ENCODE measurements around the gene KCNC4. TPM values are rescaled to one million over a fixed set of nuclear protein-coding genes. Genes with fewer than 3 reads are reported as not detected.

Gene KCNC4
- total and polyA plus RNA-seq, 2 of the 4 experiments (the other 2 are of a cell fraction): 0.18 to 2.3 TPM

- no peak overlapping the region for H3K14ac ChIP-seq (replicated peaks; ENCODE audit: low read depth, low read length)
- H2AK9ac ChIP-seq (replicated peaks; ENCODE audit: low read depth, low read length, poor library complexity): no peak overlapping the region
- no CpG with 5 or more reads among the region's 11 CpGs for WGBS, 2 experiments (ENCODE audit: extremely low coverage in 2 of 2, insufficient read length in 1 of 2)
- no peaks in the 10 kb centered on the region for H3K9me3 ChIP-seq (ENCODE audit: control insufficient read depth, insufficient read depth, low read length)
- no peak overlapping the region for H3K4ac ChIP-seq (ENCODE audit: low read depth, low read length)
- ChIA-PET CTCF (no interaction called here), POLR2A (ENCODE audit: unreplicated experiment) (no interaction called here)
- dilution Hi-C loops (cut with HindIII; ENCODE audit: low sequenced_read_pairs, unreplicated experiment): no loop called here
- H3K9me1 ChIP-seq (ENCODE audit: insufficient read depth, low read length): no peaks in the 10 kb centered on the region
- H2BK5ac ChIP-seq (ENCODE audit: low read depth, low read length, poor library complexity, severe bottlenecking): no peak overlapping the region
- no peak overlapping the region for H2BK120ac ChIP-seq (ENCODE audit: low read depth, low read length)
- intact Hi-C loops (cut with micrococcal nuclease): no loop called here
- H2AFZ ChIP-seq (replicated peaks; ENCODE audit: low read length, poor library complexity): no peak overlapping the region
- no peak overlapping the region for H3K9ac ChIP-seq (ENCODE audit: low read depth, low read length)
- no peak overlapping the region for H3K4me3 ChIP-seq (ENCODE audit: insufficient read depth, low read depth, low read length)
- DNase-seq (no peak), ATAC-seq (ENCODE audit: low read depth) (no peak)
- H3K23ac ChIP-seq (ENCODE audit: low read depth, low read length): no peak overlapping the region
- no TSS peak for BruUV-seq (replicated peaks)
- no peak overlapping the region for H2BK15ac ChIP-seq (ENCODE audit: low read depth, low read length)
- in situ Hi-C loops (cut with MboI; ENCODE audit: low sequenced_read_pairs): no loop called here
- no peak overlapping the region for H3K56ac ChIP-seq (ENCODE audit: extremely low read depth, insufficient read depth, low read length)
- H2AK5ac ChIP-seq (ENCODE audit: low read depth, low read length): no peak overlapping the region
- H2BK20ac ChIP-seq (ENCODE audit: low read depth, low read length): no peak overlapping the region
- no peak overlapping the region for H3K27ac ChIP-seq (ENCODE audit: insufficient read depth, low read length)
- H4K91ac ChIP-seq (ENCODE audit: insufficient read depth, low read depth, low read length): no peak overlapping the region
- peaks cover 4% of the 10 kb centered on the region; the same call in 1 of the 2 replicates for H3K4me1 ChIP-seq (ENCODE audit: control insufficient read depth, insufficient read depth, low read length)
- H3K27me3 ChIP-seq (ENCODE audit: control insufficient read depth, insufficient read depth, low read length): no peaks in the 10 kb centered on the region; the same call in 1 of the 2 replicates
- no peaks in the 10 kb centered on the region for H3K79me1 ChIP-seq (ENCODE audit: low read depth in 1 of 2, low read length in 2 of 2)
- H4K8ac ChIP-seq (ENCODE audit: low read depth in 2 of 2, low read length in 2 of 2): no peak overlapping the region
- H3K36me3 ChIP-seq (ENCODE audit: control insufficient read depth, insufficient read depth, low read length): no peaks in the 10 kb centered on the region
- no peak overlapping the region for H3K4me2 ChIP-seq (ENCODE audit: low read depth, low read length)
- H4K20me1 ChIP-seq (ENCODE audit: insufficient read depth, low read length): no peaks in the 10 kb centered on the region
- TF ChIP-seq POLR2A (IDR thresholded peaks at IDR 0.05; ENCODE audit: low read depth, low read length) (no peak), USF2 (IDR thresholded peaks at IDR 0.05; ENCODE audit: low read depth, low read length) (no peak), CTCF (conservative IDR thresholded peaks at IDR 0.05; ENCODE audit: low read depth, low read length) (no peak)
- H4K5ac ChIP-seq (ENCODE audit: low read depth, low read length): no peak overlapping the region
- H3K18ac ChIP-seq (ENCODE audit: low read depth, low read length): no peak overlapping the region
Observed at GRCh38 chr1:110230381-110231199, 20.5 kb downstream of the KCNC4 start.
